ENCODE measurements around the gene ATP6V0A1.

Gene ATP6V0A1

DNA sequence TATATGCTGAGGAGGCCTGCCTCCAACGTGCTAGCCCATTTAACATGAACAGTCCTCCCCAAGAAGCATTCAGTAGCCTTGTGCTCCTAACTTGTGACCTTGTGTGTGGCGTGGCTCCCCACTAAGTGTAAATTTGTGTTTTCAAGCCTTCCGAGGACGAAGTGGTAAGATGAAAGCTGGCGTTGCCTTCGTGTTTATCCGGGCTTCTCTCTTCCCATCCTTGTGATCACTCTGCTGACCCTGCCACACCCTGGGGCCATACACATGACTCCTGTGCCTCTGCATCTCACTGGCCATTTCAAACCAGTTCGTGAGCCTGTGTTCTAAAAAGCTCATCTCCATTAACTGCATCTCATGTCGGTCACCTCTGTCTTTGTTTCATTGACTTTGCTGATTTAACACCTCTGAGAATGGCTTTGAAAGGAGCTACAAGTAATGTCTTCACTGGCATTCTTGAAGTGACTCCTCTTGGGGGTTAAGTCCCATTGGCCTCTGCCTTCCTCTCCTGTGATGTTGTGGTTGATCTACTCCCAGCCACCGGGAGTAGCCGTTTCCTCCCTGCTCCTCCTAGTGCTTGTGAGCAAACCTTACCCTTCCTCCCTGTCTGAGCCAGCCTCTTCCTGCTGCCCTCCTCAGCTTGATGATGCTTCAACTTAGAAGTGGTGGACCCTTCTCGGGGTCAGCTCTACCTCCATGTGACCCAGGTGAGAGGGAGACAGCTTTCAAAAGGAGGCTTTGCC, 49.9 kb downstream of the ATP6V0A1 start:
- no peak overlapping the region for H3K4me2 ChIP-seq (ENCODE audit: low read length)
- no peaks in the 10 kb centered on the region for H3K27me3 ChIP-seq (ENCODE audit: insufficient read depth, low read length, poor library complexity)
- no peak overlapping the region for H3K56ac ChIP-seq (ENCODE audit: low read length)
- no peak overlapping the region for H3K27ac ChIP-seq (ENCODE audit: low read depth, low read length)
- no peak overlapping the region for H3K4ac ChIP-seq (ENCODE audit: low read depth, low read length)
- H3K36me3 ChIP-seq (ENCODE audit: control insufficient read depth, insufficient read depth, low read length), result peaks cover 2% of the 10 kb centered on the region
- H3K18ac ChIP-seq (ENCODE audit: low read length), result no peak overlapping the region
- H4K8ac ChIP-seq (ENCODE audit: low read depth, low read length), result no peak overlapping the region
- H3K4me1 ChIP-seq (ENCODE audit: control insufficient read depth, low read depth, low read length), result no peaks in the 10 kb centered on the region
- no peak for DNase-seq
- no peak overlapping the region for H3K4me3 ChIP-seq (ENCODE audit: low read length)
- no peak overlapping the region for H4K5ac ChIP-seq (ENCODE audit: low read length)
- no peak overlapping the region for H2AK5ac ChIP-seq (ENCODE audit: low read length)
- H2BK15ac ChIP-seq (replicated peaks; ENCODE audit: low read depth), result no peak overlapping the region
- H2BK5ac ChIP-seq (ENCODE audit: low read length), result no peak overlapping the region
- no peak overlapping the region for H3K9ac ChIP-seq (ENCODE audit: low read length)
- H3K79me2 ChIP-seq (ENCODE audit: control insufficient read depth, insufficient read depth, low read length), result no peaks in the 10 kb centered on the region
- H3K79me1 ChIP-seq (ENCODE audit: low read length), result no peaks in the 10 kb centered on the region
- no CpG with 5 or more reads among the region's 12 CpGs for WGBS (ENCODE audit: extremely low coverage, insufficient coverage, low lambda C conversion rate)
- no peak overlapping the region for H2BK120ac ChIP-seq (ENCODE audit: low read depth, low read length)
- H3K23ac ChIP-seq (ENCODE audit: low read length), result no peak overlapping the region

DNA sequence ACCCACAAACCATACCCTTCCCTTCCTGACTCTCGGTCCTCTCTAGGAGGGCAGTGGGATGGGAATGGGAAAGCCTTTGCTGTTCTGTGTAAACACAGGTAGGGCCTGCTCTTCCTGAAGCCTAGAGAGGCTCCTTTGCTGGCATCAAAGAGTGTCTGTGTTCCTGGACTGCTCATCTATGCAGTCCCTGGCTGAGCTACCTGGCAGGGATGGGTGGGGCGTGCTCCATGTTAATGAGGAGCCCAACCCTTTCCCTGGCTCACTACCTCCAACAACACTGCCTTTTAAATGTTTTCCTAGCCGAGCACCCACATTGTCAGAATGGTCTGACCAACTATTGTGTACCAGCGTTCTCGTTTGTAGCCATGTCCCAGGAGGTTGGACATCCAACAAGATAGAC, 50.7 kb downstream of the ATP6V0A1 start:
- Histone ChIP-seq H2BK5ac (ENCODE audit: low read length) (no peak overlapping the region), H3K27me3 (ENCODE audit: insufficient read depth, low read length, poor library complexity) (no peaks in the 10 kb centered on the region), H3K4me2 (ENCODE audit: low read length) (no peak overlapping the region), H3K27ac (ENCODE audit: low read depth, low read length) (no peak overlapping the region), H3K79me1 (ENCODE audit: low read length) (no peaks in the 10 kb centered on the region), H2BK120ac (ENCODE audit: low read depth, low read length) (no peak overlapping the region), H3K79me2 (ENCODE audit: control insufficient read depth, insufficient read depth, low read length) (no peaks in the 10 kb centered on the region), H3K4me1 (ENCODE audit: control insufficient read depth, low read depth, low read length) (no peaks in the 10 kb centered on the region), H4K8ac (ENCODE audit: low read depth, low read length) (no peak overlapping the region), H3K36me3 (ENCODE audit: control insufficient read depth, insufficient read depth, low read length) (peaks cover 2% of the 10 kb centered on the region), H4K5ac (ENCODE audit: low read length) (no peak overlapping the region), H3K4me3 (ENCODE audit: low read length) (no peak overlapping the region), H2BK15ac (replicated peaks; ENCODE audit: low read depth) (no peak overlapping the region), H3K18ac (ENCODE audit: low read length) (no peak overlapping the region), H3K56ac (ENCODE audit: low read length) (no peak overlapping the region), H3K23ac (ENCODE audit: low read length) (no peak overlapping the region), H3K4ac (ENCODE audit: low read depth, low read length) (no peak overlapping the region), H2AK5ac (ENCODE audit: low read length) (no peak overlapping the region), H3K9ac (ENCODE audit: low read length) (no peak overlapping the region)
- DNase-seq, result no peak
- WGBS (ENCODE audit: extremely low coverage, insufficient coverage, low lambda C conversion rate), result no CpG with 5 or more reads among the region's 5 CpGs

DNA sequence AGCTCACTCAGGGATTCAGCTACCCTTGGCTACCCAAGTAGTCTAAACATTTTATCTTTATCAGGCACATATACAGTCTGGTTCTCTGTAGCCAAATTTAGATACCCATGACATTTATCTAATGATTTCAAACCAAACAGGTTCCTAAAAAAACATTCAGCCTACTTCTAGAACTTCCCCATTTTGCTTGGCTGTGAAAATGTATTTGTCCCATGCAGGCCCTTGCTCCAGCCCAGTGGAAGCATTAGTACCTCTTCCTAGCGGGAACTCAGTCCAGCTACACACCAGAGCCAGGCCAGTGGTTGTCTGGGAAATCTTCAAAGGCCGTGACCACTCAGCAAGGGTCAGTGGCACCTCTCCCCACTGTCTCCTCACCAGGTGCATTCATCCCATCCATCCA, 51.2 kb downstream of the ATP6V0A1 start:
- Histone ChIP-seq H4K5ac (ENCODE audit: low read length) (no peak overlapping the region), H3K4me2 (ENCODE audit: low read length) (no peak overlapping the region)
- no peak for DNase-seq

DNA sequence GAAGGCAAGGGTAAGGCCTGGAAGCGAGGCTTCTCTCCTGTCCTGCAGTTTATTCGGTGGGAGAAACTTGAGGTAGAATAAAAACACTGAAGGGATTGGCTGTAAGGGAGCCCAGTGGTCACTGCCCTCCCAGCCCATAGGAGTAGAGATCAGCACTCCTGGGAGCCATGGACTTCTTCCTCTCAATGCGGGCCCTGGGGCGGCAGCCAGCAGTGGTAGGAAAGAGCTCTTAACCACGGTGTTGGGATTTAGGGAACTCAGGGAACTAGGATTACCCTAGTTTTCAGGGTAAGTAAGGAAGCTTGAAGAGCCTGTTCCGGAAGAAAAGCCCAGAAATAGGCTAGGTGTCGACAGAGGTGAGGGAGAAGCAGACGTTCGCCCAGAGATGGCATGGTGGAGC, 53.6 kb downstream of the ATP6V0A1 start:
- Histone ChIP-seq H2BK120ac (ENCODE audit: low read depth, low read length) (no peak overlapping the region), H2BK15ac (replicated peaks; ENCODE audit: low read depth) (no peak overlapping the region), H3K27ac (ENCODE audit: low read depth, low read length) (no peak overlapping the region), H3K79me2 (ENCODE audit: control insufficient read depth, insufficient read depth, low read length) (no peaks in the 10 kb centered on the region), H3K23ac (ENCODE audit: low read length) (no peak overlapping the region), H2AK5ac (ENCODE audit: low read length) (no peak overlapping the region), H3K36me3 (ENCODE audit: control insufficient read depth, insufficient read depth, low read length) (peaks cover 3% of the 10 kb centered on the region), H3K79me1 (ENCODE audit: low read length) (no peaks in the 10 kb centered on the region), H3K4me2 (ENCODE audit: low read length) (no peak overlapping the region), H3K4ac (ENCODE audit: low read depth, low read length) (no peak overlapping the region), H3K56ac (ENCODE audit: low read length) (no peak overlapping the region), H2BK5ac (ENCODE audit: low read length) (no peak overlapping the region), H3K27me3 (ENCODE audit: insufficient read depth, low read length, poor library complexity) (no peaks in the 10 kb centered on the region), H3K4me3 (ENCODE audit: low read length) (no peak overlapping the region), H4K8ac (ENCODE audit: low read depth, low read length) (no peak overlapping the region), H4K5ac (ENCODE audit: low read length) (no peak overlapping the region), H3K9ac (ENCODE audit: low read length) (no peak overlapping the region), H3K18ac (ENCODE audit: low read length) (no peak overlapping the region), H3K4me1 (ENCODE audit: control insufficient read depth, low read depth, low read length) (no peaks in the 10 kb centered on the region)
- no CpG with 5 or more reads among the region's 9 CpGs for WGBS (ENCODE audit: extremely low coverage, insufficient coverage, low lambda C conversion rate)
- no peak for DNase-seq

More for the DNA sequence above, 51.2 kb downstream of the ATP6V0A1 start:
- no peak overlapping the region for H3K4me3 ChIP-seq (ENCODE audit: low read length)
- H3K79me2 ChIP-seq (ENCODE audit: control insufficient read depth, insufficient read depth, low read length), result no peaks in the 10 kb centered on the region
- no peak overlapping the region for H2BK15ac ChIP-seq (replicated peaks; ENCODE audit: low read depth)
- H2BK5ac ChIP-seq (ENCODE audit: low read length), result no peak overlapping the region
- H2AK5ac ChIP-seq (ENCODE audit: low read length), result no peak overlapping the region
- whole genome bisulfite sequencing (ENCODE audit: extremely low coverage, insufficient coverage, low lambda C conversion rate), result no CpG with 5 or more reads among the region's 2 CpGs
- H3K79me1 ChIP-seq (ENCODE audit: low read length), result no peaks in the 10 kb centered on the region
- H3K56ac ChIP-seq (ENCODE audit: low read length), result no peak overlapping the region
- H3K23ac ChIP-seq (ENCODE audit: low read length), result no peak overlapping the region
- no peak overlapping the region for H3K18ac ChIP-seq (ENCODE audit: low read length)
- no peak overlapping the region for H3K27ac ChIP-seq (ENCODE audit: low read depth, low read length)
- H3K4me1 ChIP-seq (ENCODE audit: control insufficient read depth, low read depth, low read length), result no peaks in the 10 kb centered on the region
- no peak overlapping the region for H4K8ac ChIP-seq (ENCODE audit: low read depth, low read length)
- H3K9ac ChIP-seq (ENCODE audit: low read length), result no peak overlapping the region
- no peaks in the 10 kb centered on the region for H3K27me3 ChIP-seq (ENCODE audit: insufficient read depth, low read length, poor library complexity)
- H3K4ac ChIP-seq (ENCODE audit: low read depth, low read length), result no peak overlapping the region
- H3K36me3 ChIP-seq (ENCODE audit: control insufficient read depth, insufficient read depth, low read length), result peaks cover 3% of the 10 kb centered on the region
- H2BK120ac ChIP-seq (ENCODE audit: low read depth, low read length), result no peak overlapping the region

DNA sequence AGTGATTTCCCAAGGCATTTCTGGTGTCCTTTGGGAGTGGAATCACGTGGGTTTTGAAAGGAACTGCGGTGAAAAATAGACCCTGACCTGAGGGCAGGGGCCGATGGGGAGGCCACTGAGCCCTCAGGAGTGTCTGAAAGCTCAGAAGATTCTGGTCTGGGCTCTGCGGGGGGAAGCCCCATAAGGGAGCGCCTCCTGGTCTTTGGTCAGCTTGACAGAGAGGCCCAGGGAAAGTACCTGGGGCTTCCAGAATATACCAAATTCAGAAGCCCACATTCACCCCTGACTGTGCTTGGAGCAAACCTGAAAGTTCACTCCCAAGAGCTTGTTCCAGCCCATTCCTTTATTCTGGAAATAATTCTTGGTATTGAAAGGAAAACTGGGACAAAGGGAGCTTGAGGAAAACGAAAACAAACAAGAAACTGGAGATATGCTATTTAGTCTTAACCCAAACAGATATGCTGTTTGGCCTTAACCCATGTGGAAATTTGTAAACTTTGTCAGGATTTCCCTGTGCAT, 54.1 kb downstream of the ATP6V0A1 start:
- no peak overlapping the region for H4K8ac ChIP-seq (ENCODE audit: low read depth, low read length)
- peaks cover 3% of the 10 kb centered on the region for H3K36me3 ChIP-seq (ENCODE audit: control insufficient read depth, insufficient read depth, low read length)
- no peak overlapping the region for H2BK15ac ChIP-seq (replicated peaks; ENCODE audit: low read depth)
- no peaks in the 10 kb centered on the region for H3K27me3 ChIP-seq (ENCODE audit: insufficient read depth, low read length, poor library complexity)
- H3K4me3 ChIP-seq (ENCODE audit: low read length), result no peak overlapping the region
- H2AK5ac ChIP-seq (ENCODE audit: low read length), result no peak overlapping the region
- H3K79me2 ChIP-seq (ENCODE audit: control insufficient read depth, insufficient read depth, low read length), result no peaks in the 10 kb centered on the region
- H2BK120ac ChIP-seq (ENCODE audit: low read depth, low read length), result no peak overlapping the region
- no peak overlapping the region for H3K56ac ChIP-seq (ENCODE audit: low read length)
- no peak overlapping the region for H3K9ac ChIP-seq (ENCODE audit: low read length)
- H3K23ac ChIP-seq (ENCODE audit: low read length), result no peak overlapping the region
- H3K4ac ChIP-seq (ENCODE audit: low read depth, low read length), result no peak overlapping the region
- H4K5ac ChIP-seq (ENCODE audit: low read length), result no peak overlapping the region
- H3K18ac ChIP-seq (ENCODE audit: low read length), result no peak overlapping the region
- no peak for DNase-seq
- H3K27ac ChIP-seq (ENCODE audit: low read depth, low read length), result no peak overlapping the region
- H2BK5ac ChIP-seq (ENCODE audit: low read length), result no peak overlapping the region
- no CpG with 5 or more reads among the region's 6 CpGs for WGBS (ENCODE audit: extremely low coverage, insufficient coverage, low lambda C conversion rate)
- H3K4me1 ChIP-seq (ENCODE audit: control insufficient read depth, low read depth, low read length), result no peaks in the 10 kb centered on the region
- H3K4me2 ChIP-seq (ENCODE audit: low read length), result no peak overlapping the region
- H3K79me1 ChIP-seq (ENCODE audit: low read length), result no peaks in the 10 kb centered on the region

DNA sequence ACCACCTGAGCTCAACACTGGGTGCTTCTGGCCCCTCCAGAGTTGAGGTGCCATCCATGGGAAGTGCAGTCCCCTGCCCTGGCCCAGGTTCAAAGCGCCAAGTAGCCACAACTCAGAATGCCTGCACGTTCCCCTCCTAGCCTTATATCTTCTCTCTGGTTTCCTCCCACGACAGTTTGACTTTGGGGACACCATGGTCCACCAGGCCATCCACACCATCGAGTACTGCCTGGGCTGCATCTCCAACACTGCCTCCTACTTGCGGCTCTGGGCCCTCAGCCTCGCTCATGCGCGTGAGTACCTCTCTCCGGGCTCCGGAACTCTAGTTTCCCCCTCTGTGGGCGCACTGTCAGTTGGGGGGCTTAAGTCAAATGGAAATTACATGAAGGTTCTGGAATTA, 55.0 kb downstream of the ATP6V0A1 start:
- Histone ChIP-seq H3K4me3 (ENCODE audit: low read length) (no peak overlapping the region), H3K56ac (ENCODE audit: low read length) (no peak overlapping the region), H2BK120ac (ENCODE audit: low read depth, low read length) (no peak overlapping the region), H3K4me1 (ENCODE audit: control insufficient read depth, low read depth, low read length) (no peaks in the 10 kb centered on the region), H3K4ac (ENCODE audit: low read depth, low read length) (no peak overlapping the region), H2BK15ac (replicated peaks; ENCODE audit: low read depth) (no peak overlapping the region), H3K18ac (ENCODE audit: low read length) (no peak overlapping the region), H3K27ac (ENCODE audit: low read depth, low read length) (no peak overlapping the region), H3K9ac (ENCODE audit: low read length) (no peak overlapping the region), H3K23ac (ENCODE audit: low read length) (no peak overlapping the region), H2AK5ac (ENCODE audit: low read length) (no peak overlapping the region), H2BK5ac (ENCODE audit: low read length) (no peak overlapping the region), H3K79me2 (ENCODE audit: control insufficient read depth, insufficient read depth, low read length) (no peaks in the 10 kb centered on the region), H3K4me2 (ENCODE audit: low read length) (no peak overlapping the region), H3K36me3 (ENCODE audit: control insufficient read depth, insufficient read depth, low read length) (peaks cover 3% of the 10 kb centered on the region), H3K27me3 (ENCODE audit: insufficient read depth, low read length, poor library complexity) (no peaks in the 10 kb centered on the region), H3K79me1 (ENCODE audit: low read length) (no peaks in the 10 kb centered on the region), H4K8ac (ENCODE audit: low read depth, low read length) (no peak overlapping the region), H4K5ac (ENCODE audit: low read length) (no peak overlapping the region)
- WGBS (ENCODE audit: extremely low coverage, insufficient coverage, low lambda C conversion rate), result no CpG with 5 or more reads among the region's 11 CpGs
- no peak for DNase-seq
